HepG2 (cell line): ENCODE measurements around the gene ASPRV1. TPM values are rescaled to one million over a fixed set of nuclear protein-coding genes. Genes with fewer than 3 reads are reported as not detected.
A peak's percentile ranks its signal among the peaks of the same experiment; 100 is the strongest.

Experiments
- ATAC-seq: fragments of 200-7000 bp; cut with Tn5 transposase; 3 replicates; pipeline ENCODE4 v1.9.1; 2020; ENCODE audit warnings: mild to moderate bottlenecking, moderate library complexity
- BruUV-seq: library from RNA; stranded (reverse); fragments of 400-500 nt; replicated peaks from 2 replicates; lab custom pipeline; 2021; lab: Mats Ljungman, UMichigan
- CTCF ChIA-PET: fragments of 300-600 bp; formaldehyde crosslinking; extraction: SDS; loops from one replicate; lab custom pipeline; 2021; ENCODE audit warnings: low total read pairs, inconsistent platforms, low intra/inter-chr PET ratio; lab: Yijun Ruan, JAX
- POLR2A ChIA-PET: fragments of 350-600 bp; sonication (Branson Sonifier 250); formaldehyde crosslinking; loops from one replicate; lab custom pipeline; 2020; ENCODE audit warnings: antibody characterized with exemption, inconsistent platforms; lab: Yijun Ruan, JAX
- DNase-seq: peaks from one replicate; pipeline ENCODE4 v3.0.0-alpha.2; 2015; ENCODE audit warnings: low spot score
- FAIRE-seq: peaks from 3 replicates; lab custom pipeline; 2011; peaks lifted over from hg19 to GRCh38; lab: Jason Lieb, UNC
- H2AFZ ChIP-seq: one replicate; pipeline ENCODE4 v1.6.1; 2011; ENCODE audit warnings: low read length, inconsistent platforms
- H3K27ac ChIP-seq: fragments of 300-600 bp; 3 replicates; pipeline ENCODE4 v1.8.0; 2011; ENCODE audit warnings: mixed run types, mild to moderate bottlenecking, mixed read lengths, low read length, inconsistent platforms; ENCODE audit not compliant: insufficient read depth; ENCODE audit errors: extremely low read length
- H3K27me3 ChIP-seq, 2 experiments: fragments of 200-600 bp in 1 of 2; 2 replicates in 1 of 2; 3 replicates in 1 of 2; pipeline versions ENCODE4 v1.6.0 to v1.8.0; 2011; ENCODE audit warnings: low read length in 2 of 2, mild to moderate bottlenecking in 2 of 2, moderate library complexity in 2 of 2, inconsistent platforms in 1 of 2; ENCODE audit not compliant: insufficient read depth in 2 of 2, control insufficient read depth in 1 of 2
- H3K36me3 ChIP-seq, 2 experiments: fragments of 200-600 bp in 1 of 2; replicated peaks in 1 of 2; 2 replicates in 1 of 2; 3 replicates in 1 of 2; pipeline versions ENCODE4 v1.5.1 to v1.8.0; 2011; ENCODE audit warnings: low read length in 2 of 2, inconsistent platforms in 1 of 2; ENCODE audit not compliant: insufficient read depth in 2 of 2, control insufficient read depth in 1 of 2
- H3K4me1 ChIP-seq: 2 replicates; pipeline ENCODE4 v1.5.1; 2012; ENCODE audit warnings: low read length, inconsistent platforms; ENCODE audit not compliant: insufficient read depth
- H3K4me2 ChIP-seq: 2 replicates; pipeline ENCODE4 v1.6.0; 2011; ENCODE audit warnings: low read depth, low read length, inconsistent platforms
- H3K4me3 ChIP-seq, 3 experiments: fragments of 200-600 bp in 1 of 3; sonication (generic), shearing (Covaris generic) in 1 of 3; replicated peaks in 1 of 3; 2 replicates each; pipeline ENCODE4 v1.5.1; 2011 to 2016; ENCODE audit warnings: low read length in 3 of 3, inconsistent platforms in 2 of 3, low read depth in 2 of 3, mild to moderate bottlenecking in 2 of 3, control low read depth in 1 of 3, mixed read lengths in 1 of 3; ENCODE audit not compliant: insufficient read depth in 1 of 3
- H3K79me2 ChIP-seq: one replicate; pipeline ENCODE4 v1.6.1; 2011; ENCODE audit warnings: low read length, inconsistent platforms; ENCODE audit not compliant: insufficient read depth
- H3K9ac ChIP-seq: 2 replicates; pipeline ENCODE4 v1.6.0; 2011; ENCODE audit warnings: mild to moderate bottlenecking, low read depth, low read length, inconsistent platforms; ENCODE audit not compliant: insufficient read depth
- H3K9me3 ChIP-seq: 2 replicates; pipeline ENCODE4 v1.5.1; 2012; ENCODE audit warnings: mild to moderate bottlenecking, low read length
- H4K20me1 ChIP-seq: 2 replicates; pipeline ENCODE4 v1.6.0; 2011; ENCODE audit warnings: inconsistent platforms, mild to moderate bottlenecking, low read length, moderate library complexity; ENCODE audit not compliant: insufficient read depth
- FOXJ3 ChIP-seq: sonication (generic); formaldehyde crosslinking; IDR thresholded peaks from 2 replicates; pipeline ENCODE4 v1.4.0; 2020; ENCODE audit warnings: missing genetic modification reagents, mild to moderate bottlenecking, borderline replicate concordance
- FOXP1 ChIP-seq, 2 experiments: fragments of 450-650 bp in 1 of 2; IDR thresholded peaks; 2 replicates each; pipeline ENCODE4 v1.6.1; 2017 to 2018; ENCODE audit warnings: antibody characterized with exemption in 1 of 2
- NR2C2 ChIP-seq: sonication (generic); formaldehyde crosslinking; IDR thresholded peaks from 2 replicates; pipeline ENCODE4 v1.4.0; 2020; ENCODE audit warnings: missing genetic modification reagents, mild to moderate bottlenecking, moderate library complexity, borderline replicate concordance
- ZNF33B ChIP-seq: sonication (generic); formaldehyde crosslinking; IDR thresholded peaks from 2 replicates; pipeline ENCODE4 v1.5.1; 2020; ENCODE audit warnings: mild to moderate bottlenecking, missing genetic modification reagents
- ZNF768 ChIP-seq: sonication (generic); formaldehyde crosslinking; IDR thresholded peaks from 2 replicates; pipeline ENCODE4 v1.4.0; 2020; ENCODE audit warnings: missing genetic modification reagents
- WGBS: methylation state at CpG from one replicate; pipeline ENCODE4 v1.1.6; 2017; ENCODE audit warnings: low lambda C conversion rate; 5-methylcytosine and 5-hydroxymethylcytosine counted together
- in situ Hi-C: cut with HindIII; loops from 2 replicates; pipeline ENCODE4 v1.10.0; 2017; ENCODE audit warnings: low pct_unique_long_range_greater_than_20kb; ENCODE audit not compliant: extremely low pct_ligation_motif_present
- intact Hi-C: fragments of 100-400 bp; cut with micrococcal nuclease; formaldehyde crosslinking; loops from one replicate; pipeline ENCODE4 v1.10.0; 2022; ENCODE audit not compliant: unreplicated experiment
- polyA plus RNA-seq, 8 experiments: library from polyadenylated mRNA; depleted of rRNA in 3 of 8; stranded (reverse) in 7 of 8; unstranded in 1 of 8; fragments of >200 nt; fragmentation: Illumina TruSeq in 4 of 8; extraction: Trizol in 4 of 8; gene quantifications; 2 replicates each; pipeline versions ENCODE4 v1.2.1 to v1.2.3, GENCODE V29; 2011 to 2016; ENCODE audit warnings: low read depth in 4 of 8, missing spikeins in 1 of 8, mixed read lengths in 1 of 8; ENCODE audit not compliant: insufficient read depth in 1 of 8
- total RNA-seq, 5 experiments: library from RNA; depleted of rRNA; stranded (reverse); fragments of >200 nt; fragmentation: Illumina TruSeq; extraction: Trizol; gene quantifications; 2 replicates each; pipeline ENCODE4 v1.2.3, GENCODE V29; 2016; ENCODE audit warnings: low read depth in 1 of 5
- TF ChIP-seq, protein P1 (sequence below): sonication (generic); formaldehyde crosslinking; IDR thresholded peaks from 2 replicates; pipeline ENCODE4 v1.5.0; 2020; ENCODE audit warnings: missing genetic modification reagents
- TF ChIP-seq, protein P2 (sequence below): sonication (generic); formaldehyde crosslinking; IDR thresholded peaks from 2 replicates; pipeline ENCODE4 v1.4.0; 2020; ENCODE audit warnings: missing genetic modification reagents, borderline replicate concordance
- TF ChIP-seq, protein P3 (sequence below): sonication (generic); formaldehyde crosslinking; conservative IDR thresholded peaks from 2 replicates; pipeline ENCODE4 v1.8.1; 2023; ENCODE audit warnings: missing genetic modification reagents

The ASPRV1 gene
- total and polyA plus RNA-seq, 2 of the 13 experiments (the other 11 are each of a cell fraction or from before 2014, with no cell fraction given): 0.40 to 0.48 TPM

DNA sequence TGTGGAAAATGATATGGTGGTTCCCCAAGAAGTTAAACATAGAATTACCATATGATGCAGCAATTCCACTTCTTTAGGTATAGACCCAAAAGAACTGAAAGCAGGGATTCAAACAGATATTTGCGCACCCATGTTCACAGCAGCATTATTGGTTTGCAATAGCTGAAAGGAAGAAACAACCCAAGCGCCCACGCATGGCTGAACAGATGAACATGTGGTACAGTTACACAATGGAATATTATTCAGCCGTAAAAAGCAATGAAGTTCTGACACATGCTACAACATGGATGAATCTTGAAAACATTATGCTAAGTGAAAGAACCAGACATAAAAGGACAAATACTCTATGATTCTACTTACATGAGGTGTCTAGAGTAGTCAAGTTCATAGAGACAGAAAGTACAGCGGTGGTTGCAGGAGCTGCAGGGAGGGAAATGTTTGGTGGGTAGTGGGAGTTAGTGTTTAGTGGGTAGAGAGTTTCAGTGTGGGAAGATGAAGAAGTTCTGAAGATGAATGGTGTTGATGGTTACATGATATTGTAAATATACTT lies 26.7 kb upstream of the ASPRV1 start:
- FAIRE-seq (no peak), DNase-seq (no peak), ATAC-seq (no peak)
- no peak overlapping the region for H2AFZ ChIP-seq
- in situ Hi-C loops (no loop called here), intact Hi-C loops (no loop called here)
- H3K27ac ChIP-seq: no peak overlapping the region
- POLR2A ChIA-PET: no interaction called here
- WGBS: 88% methylated on average over 5 of the region's 5 CpGs
- BruUV-seq: no TSS peak
- H3K9ac ChIP-seq: no peak overlapping the region
- H3K36me3 ChIP-seq: no peaks in the 10 kb centered on the region
- H3K4me2 ChIP-seq: no peak overlapping the region
- H3K4me1 ChIP-seq: peaks cover 10% of the 10 kb centered on the region
- CTCF ChIA-PET: no interaction called here
- H3K79me2 ChIP-seq: no peaks in the 10 kb centered on the region
- H3K4me3 ChIP-seq: no peak overlapping the region
- no peaks in the 10 kb centered on the region; a peak in 1 of 5 replicates for H3K27me3 ChIP-seq
- TF ChIP-seq NR2C2 (CRISPR knock-in tag): no peak
- H3K9me3 ChIP-seq: no peaks in the 10 kb centered on the region
- no peaks in the 10 kb centered on the region for H4K20me1 ChIP-seq

DNA sequence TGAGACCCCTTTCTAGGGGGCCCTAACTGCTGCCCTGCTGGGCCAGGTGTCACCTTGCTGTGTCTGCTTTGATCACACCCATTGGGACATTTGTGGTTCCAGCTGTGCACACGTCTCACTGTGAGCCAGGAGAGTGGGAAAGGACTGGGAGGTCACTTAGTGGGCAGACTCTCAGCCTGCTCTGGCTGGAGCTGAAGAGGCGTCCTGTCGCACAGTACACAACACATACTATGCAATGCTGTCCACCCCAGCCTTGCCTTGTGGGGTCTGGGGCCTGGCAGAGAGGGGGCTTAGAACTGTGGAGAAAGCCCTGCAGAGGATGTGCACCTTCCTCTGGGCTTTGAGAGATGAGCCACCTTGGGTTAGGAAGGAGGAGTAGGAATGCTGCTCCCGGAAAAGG lies 25.3 kb upstream of the ASPRV1 start:
- CTCF ChIA-PET: no interaction called here
- Histone ChIP-seq H3K36me3 (no peaks in the 10 kb centered on the region), H2AFZ (no peak overlapping the region), H3K79me2 (no peaks in the 10 kb centered on the region), H3K9me3 (no peaks in the 10 kb centered on the region), H3K4me3 (no peak overlapping the region), H3K4me1 (peaks cover 6% of the 10 kb centered on the region; the same call in 1 of the 2 replicates), H4K20me1 (no peaks in the 10 kb centered on the region), H3K27ac (no peak overlapping the region), H3K27me3 (no peaks in the 10 kb centered on the region; a peak in 1 of 5 replicates), H3K4me2 (no peak overlapping the region), H3K9ac (no peak overlapping the region)
- no peak for DNase-seq
- POLR2A ChIA-PET: interaction anchor here (1.0 kb wide), 1 partner anchor 98 kb away, joined by 3 read pairs; no protein-coding TSS in a partner anchor
- no TSS peak for BruUV-seq
- in situ Hi-C loops (no loop called here), intact Hi-C loops (no loop called here)
- ATAC-seq: peak; percentile 45
- WGBS: 46% methylated on average over 4 of the region's 4 CpGs
- TF ChIP-seq, protein P1, sequence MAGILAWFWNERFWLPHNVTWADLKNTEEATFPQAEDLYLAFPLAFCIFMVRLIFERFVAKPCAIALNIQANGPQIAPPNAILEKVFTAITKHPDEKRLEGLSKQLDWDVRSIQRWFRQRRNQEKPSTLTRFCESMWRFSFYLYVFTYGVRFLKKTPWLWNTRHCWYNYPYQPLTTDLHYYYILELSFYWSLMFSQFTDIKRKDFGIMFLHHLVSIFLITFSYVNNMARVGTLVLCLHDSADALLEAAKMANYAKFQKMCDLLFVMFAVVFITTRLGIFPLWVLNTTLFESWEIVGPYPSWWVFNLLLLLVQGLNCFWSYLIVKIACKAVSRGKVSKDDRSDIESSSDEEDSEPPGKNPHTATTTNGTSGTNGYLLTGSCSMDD (CRISPR knock-in tag): no peak
- TF ChIP-seq, protein P2, sequence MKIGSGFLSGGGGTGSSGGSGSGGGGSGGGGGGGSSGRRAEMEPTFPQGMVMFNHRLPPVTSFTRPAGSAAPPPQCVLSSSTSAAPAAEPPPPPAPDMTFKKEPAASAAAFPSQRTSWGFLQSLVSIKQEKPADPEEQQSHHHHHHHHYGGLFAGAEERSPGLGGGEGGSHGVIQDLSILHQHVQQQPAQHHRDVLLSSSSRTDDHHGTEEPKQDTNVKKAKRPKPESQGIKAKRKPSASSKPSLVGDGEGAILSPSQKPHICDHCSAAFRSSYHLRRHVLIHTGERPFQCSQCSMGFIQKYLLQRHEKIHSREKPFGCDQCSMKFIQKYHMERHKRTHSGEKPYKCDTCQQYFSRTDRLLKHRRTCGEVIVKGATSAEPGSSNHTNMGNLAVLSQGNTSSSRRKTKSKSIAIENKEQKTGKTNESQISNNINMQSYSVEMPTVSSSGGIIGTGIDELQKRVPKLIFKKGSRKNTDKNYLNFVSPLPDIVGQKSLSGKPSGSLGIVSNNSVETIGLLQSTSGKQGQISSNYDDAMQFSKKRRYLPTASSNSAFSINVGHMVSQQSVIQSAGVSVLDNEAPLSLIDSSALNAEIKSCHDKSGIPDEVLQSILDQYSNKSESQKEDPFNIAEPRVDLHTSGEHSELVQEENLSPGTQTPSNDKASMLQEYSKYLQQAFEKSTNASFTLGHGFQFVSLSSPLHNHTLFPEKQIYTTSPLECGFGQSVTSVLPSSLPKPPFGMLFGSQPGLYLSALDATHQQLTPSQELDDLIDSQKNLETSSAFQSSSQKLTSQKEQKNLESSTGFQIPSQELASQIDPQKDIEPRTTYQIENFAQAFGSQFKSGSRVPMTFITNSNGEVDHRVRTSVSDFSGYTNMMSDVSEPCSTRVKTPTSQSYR (CRISPR knock-in tag): no peak
- TF ChIP-seq ZNF768 (CRISPR knock-in tag) (no peak), ZNF33B (CRISPR knock-in tag) (no peak), FOXP1 (IDR thresholded peaks at IDR 0.05) (no peak), FOXP1 (CRISPR knock-in tag; IDR thresholded peaks at IDR 0.05) (no peak), FOXJ3 (no peak)
- TF ChIP-seq, protein P3, sequence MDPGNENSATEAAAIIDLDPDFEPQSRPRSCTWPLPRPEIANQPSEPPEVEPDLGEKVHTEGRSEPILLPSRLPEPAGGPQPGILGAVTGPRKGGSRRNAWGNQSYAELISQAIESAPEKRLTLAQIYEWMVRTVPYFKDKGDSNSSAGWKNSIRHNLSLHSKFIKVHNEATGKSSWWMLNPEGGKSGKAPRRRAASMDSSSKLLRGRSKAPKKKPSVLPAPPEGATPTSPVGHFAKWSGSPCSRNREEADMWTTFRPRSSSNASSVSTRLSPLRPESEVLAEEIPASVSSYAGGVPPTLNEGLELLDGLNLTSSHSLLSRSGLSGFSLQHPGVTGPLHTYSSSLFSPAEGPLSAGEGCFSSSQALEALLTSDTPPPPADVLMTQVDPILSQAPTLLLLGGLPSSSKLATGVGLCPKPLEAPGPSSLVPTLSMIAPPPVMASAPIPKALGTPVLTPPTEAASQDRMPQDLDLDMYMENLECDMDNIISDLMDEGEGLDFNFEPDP (CRISPR knock-in tag): no peak
- no peak for FAIRE-seq
